ENCODE data around the gene HSPB1.
"Not testable (repeated sequence)": the region's sequence is repeated elsewhere in the genome, so short reads cannot be mapped to it uniquely, and the experiment has no call there.

The HSPB1 gene

GRCh38 chr7:76335417-76335816, 32.9 kb downstream of the HSPB1 start:
- DNase-seq = not testable (repeated sequence)

GRCh38 chr7:76336094-76336493, 33.6 kb downstream of the HSPB1 start:
- no peak for DNase-seq

DNA sequence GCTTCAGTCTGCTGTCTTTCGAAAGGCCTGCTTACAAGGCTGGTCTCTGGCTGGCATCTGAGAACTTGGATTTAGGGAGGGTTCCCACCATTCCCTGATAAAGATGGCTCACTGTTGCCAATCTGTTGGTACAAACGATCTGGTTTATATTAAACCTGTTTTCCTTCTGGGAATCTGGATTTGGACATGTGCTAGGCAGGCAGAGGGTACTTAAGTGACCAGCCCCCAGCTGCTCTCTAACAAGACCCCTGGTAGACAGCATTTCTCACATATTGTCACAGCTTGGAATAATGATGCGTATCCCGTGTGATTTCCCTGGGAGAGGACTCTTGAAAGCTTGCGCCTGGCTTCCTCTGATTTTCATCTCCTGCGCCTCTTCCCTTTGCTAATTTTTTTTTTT, 34.7 kb downstream of the HSPB1 start:
- no peak for DNase-seq

DNA sequence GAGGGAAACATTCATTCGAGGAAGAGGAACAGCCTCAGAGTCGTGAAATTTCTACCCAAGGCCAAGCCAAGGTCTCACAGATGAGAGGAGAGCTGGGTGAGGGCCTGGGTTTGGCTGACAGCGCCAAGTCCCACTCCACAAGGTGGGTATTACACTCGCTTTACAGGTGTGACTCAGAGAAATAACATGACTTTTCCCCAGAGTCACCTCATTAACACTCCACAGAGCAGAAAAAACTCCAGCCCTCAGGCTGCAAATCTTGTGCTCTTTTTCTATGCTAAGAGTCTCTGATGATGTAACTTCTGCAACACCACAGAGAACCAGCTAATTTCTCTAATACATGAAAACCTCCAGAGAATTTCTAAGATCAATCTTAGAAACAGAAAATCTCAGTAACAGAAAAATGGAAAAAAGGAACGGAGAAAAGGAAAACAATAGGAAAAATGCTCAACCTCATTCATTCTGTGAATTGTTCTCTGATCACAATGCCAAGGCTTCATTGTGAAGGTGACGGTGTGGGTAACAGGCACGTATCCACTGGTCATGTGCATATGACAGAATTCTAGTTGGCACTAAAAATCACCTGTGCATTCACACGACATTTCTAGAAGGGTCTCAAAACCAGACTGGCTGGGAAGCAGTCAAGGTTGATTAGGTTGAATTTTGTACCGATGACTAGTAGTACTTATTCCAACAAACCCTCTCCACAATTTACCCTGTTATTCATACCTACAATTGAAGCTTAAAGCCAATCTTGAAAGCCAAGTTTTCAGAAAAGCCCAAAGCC, 36.0 kb downstream of the HSPB1 start:
- no peak for DNase-seq

- DNase-seq = no peak
Observed at GRCh38 chr7:76340617-76341131, 38.2 kb downstream of the HSPB1 start.

DNA sequence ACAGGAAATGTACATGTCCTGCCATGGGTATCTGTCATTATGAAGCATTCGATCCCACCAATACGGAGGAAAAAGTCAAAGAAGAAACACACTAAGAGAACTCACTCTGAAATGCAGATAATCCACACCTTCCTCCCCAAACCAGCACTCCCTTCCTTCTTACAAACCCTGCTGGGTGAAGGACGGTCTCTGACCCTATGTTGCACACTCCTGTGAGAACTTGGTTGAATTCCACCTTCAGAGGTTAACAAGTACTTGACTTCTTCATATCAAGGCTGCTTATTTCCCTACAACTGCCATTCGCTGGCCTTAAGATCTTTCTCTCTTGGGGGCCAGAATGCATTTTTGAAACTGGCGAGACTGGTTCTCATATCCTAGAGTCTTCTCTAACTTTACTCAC, 39.7 kb downstream of the HSPB1 start:
- DNase-seq = no peak

- peak; percentile 60 for DNase-seq
Observed at GRCh38 chr7:76343294-76343930, 40.9 kb downstream of the HSPB1 start.

DNA sequence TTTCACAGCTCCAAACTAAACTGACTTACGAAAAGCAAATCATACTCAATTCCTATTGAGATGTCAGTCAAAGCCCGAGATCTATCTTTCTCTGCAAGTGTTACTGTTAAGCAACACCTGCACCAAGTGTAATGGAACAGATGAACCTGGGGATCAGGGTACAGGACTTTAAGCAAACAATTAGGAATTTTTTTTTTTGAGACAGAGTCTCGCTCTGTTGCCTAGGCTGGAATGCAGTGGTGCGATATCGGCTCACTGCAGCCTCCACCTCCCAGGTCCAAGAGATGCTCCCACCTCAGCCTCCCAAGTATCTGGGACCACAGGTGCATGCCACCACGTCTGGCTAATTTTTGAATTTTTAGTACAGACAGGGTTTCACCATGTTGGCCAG, 41.5 kb downstream of the HSPB1 start:
- DNase-seq = no peak

DNA sequence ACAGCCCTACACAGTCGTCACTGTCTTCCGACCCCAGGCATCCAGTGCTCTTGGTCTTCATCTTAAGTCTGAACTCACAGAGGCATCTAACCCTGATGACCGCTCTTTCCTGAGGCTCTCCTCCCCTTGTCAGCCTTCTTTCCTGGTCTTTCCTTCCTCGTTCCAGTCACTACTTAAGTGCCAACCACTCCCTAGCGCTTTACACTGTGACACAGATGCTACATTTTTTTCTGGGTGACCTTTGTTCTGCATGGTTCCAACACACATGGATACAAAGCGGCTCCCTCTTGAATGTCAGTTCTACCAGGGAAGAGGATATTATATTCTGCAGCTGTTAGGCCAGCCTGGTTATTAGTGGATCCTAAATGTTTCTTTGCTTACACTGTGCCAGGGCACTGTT, 43.6 kb downstream of the HSPB1 start:
- no peak for DNase-seq

DNA sequence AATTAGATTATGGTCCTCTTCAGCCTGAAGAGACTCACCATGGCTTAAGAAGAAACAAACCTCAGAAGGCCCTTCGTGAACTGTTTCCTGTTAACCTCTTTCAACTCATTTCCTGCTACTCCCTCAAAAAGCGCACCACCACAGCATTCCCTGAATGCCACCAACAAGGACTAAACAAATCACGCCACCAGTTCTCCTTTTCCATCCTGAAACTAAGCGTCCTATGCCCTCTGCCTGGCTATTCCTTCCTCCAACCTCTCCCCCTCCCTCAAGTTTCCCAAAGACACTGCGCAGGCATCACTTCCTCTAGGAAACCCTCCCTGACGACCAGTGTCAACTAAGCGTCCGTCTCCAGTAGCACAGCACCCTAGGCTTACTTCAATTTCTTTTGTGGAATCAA, 44.3 kb downstream of the HSPB1 start:
- DNase-seq = no peak

- DNase-seq = no peak
Observed at GRCh38 chr7:76347710-76348109, 45.2 kb downstream of the HSPB1 start.

DNA sequence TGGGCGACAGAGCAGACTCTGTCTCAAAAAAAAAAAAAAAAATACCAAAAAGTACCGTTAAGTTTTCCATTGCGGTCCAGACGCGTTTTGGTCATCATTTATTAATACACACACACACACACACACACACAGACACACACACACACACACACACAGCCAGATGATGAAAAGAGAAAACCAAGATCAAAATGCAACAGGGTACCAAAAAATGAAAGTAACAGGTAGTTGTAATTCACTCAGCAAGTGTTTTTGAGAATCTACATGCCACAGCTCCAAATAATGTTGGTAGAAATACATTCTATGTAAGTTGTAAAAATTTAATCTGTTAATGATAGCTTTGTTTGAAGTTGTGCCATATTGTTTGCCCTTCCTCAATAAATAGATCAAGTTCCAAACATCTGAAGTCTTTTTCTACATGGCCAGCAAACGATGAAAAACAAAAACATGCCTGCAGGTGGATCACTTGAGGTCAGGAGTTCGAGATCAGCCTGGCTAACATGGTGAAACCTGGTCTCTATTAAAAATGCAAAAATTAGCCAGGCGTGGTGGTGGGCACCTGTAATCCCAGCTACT, 46.9 kb downstream of the HSPB1 start:
- DNase-seq = no peak

DNA sequence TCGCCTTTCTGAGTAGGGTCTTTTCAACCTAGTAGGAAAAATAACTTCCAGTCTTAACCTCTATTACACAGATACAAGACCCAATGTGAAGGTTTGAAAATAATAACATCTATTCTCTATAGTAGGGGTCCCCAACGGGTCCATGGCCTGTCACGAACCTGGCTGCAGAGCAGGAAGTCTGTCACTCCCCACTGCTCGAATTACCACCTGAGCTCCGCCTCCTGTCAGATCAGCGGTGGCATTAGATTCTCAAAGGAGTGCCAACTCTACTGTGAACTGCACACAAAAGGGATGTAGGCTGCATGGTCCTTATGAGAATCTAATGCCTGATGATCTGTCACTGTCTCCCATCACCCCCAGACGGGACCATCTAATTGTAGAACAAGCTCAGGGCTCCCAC, 48.9 kb downstream of the HSPB1 start:
- DNase-seq = no peak

DNA sequence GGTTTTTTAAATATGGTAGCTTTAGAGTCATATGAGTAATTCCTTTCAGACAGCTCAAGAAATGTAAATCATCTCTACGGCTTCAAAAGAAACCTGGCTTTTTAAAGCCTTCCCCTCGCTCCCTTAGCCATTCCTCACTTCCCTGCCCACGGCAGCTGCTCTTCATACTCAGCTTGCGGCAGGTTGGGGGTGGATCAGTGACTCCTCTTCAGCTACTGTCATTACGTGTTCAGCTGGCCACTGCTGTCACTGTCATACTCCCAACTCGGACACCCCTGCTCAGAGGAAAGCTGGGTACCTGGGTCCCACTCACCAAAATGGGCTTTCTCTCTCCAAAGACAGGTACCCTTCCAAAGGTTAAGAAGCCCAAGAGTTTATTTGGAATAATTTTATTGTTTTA, 49.7 kb downstream of the HSPB1 start:
- no peak for DNase-seq

- no peak for DNase-seq
Observed at GRCh38 chr7:76353744-76354143, 51.3 kb downstream of the HSPB1 start.

All from activated CD4-positive, alpha-beta T cell treated with anti-CD3 and anti-CD28 coated beads, Interleukin-10, Interleukin-2, amounts not matched to agents 100 ng/mL and 50 ng/mL, durations not matched to agents 16 hours and 8 hours (primary cell).